DOHH2 (cell line): ENCODE data around the gene PLCB2.
A peak's percentile ranks its signal among the peaks of the same experiment; 100 is the strongest.

Source experiments
- H3F3A ChIP-seq: fragments of 200-600 bp; sonication (generic), shearing (Covaris generic); 2 replicates; pipeline ENCODE4 v1.6.0; 2016; ENCODE audit warnings: antibody characterized with exemption, mild to moderate bottlenecking; ENCODE audit not compliant: control insufficient read depth, insufficient read depth
- H3K27ac ChIP-seq: fragments of 200-600 bp; sonication (generic); 2 replicates; pipeline ENCODE4 v1.5.1; 2014; ENCODE audit warnings: low read depth, mild to moderate bottlenecking, low read length, moderate library complexity
- H3K27me3 ChIP-seq: fragments of 200-600 bp; sonication (generic); 2 replicates; pipeline ENCODE4 v1.6.1; 2014; ENCODE audit warnings: mild to moderate bottlenecking, low read length, mixed read lengths; ENCODE audit not compliant: control insufficient read depth
- H3K36me3 ChIP-seq: fragments of 200-600 bp; sonication (generic); 2 replicates; pipeline ENCODE4 v1.6.1; 2014; ENCODE audit warnings: mild to moderate bottlenecking, low read length, moderate library complexity, mixed read lengths; ENCODE audit not compliant: control insufficient read depth
- H3K4me1 ChIP-seq: fragments of 200-600 bp; sonication (generic); 2 replicates; pipeline ENCODE4 v1.6.1; 2014; ENCODE audit warnings: mild to moderate bottlenecking, low read length, mixed read lengths; ENCODE audit not compliant: control insufficient read depth
- H3K4me2 ChIP-seq: fragments of 200-600 bp; sonication (generic); 2 replicates; pipeline ENCODE4 v1.6.0; 2014; ENCODE audit warnings: mild to moderate bottlenecking, low read length, moderate library complexity
- H3K4me3 ChIP-seq: fragments of 200-600 bp; sonication (generic); 2 replicates; pipeline ENCODE4 v1.5.1; 2014; ENCODE audit warnings: mild to moderate bottlenecking, low read length, mixed read lengths
- H3K79me2 ChIP-seq: fragments of 200-600 bp; sonication (generic); 2 replicates; pipeline ENCODE4 v1.6.1; 2014; ENCODE audit warnings: mild to moderate bottlenecking, low read length, mixed read lengths; ENCODE audit not compliant: control insufficient read depth
- H3K9me2 ChIP-seq: fragments of 200-600 bp; sonication (generic); replicated peaks from 2 replicates; pipeline ENCODE4 v1.6.1; 2014; ENCODE audit warnings: mild to moderate bottlenecking, low read length, mixed read lengths; ENCODE audit not compliant: control insufficient read depth
- H3K9me3 ChIP-seq: fragments of 200-600 bp; sonication (generic); 2 replicates; pipeline ENCODE4 v1.6.1; 2014; ENCODE audit warnings: antibody characterized with exemption, low read length, mixed read lengths; ENCODE audit not compliant: control insufficient read depth, insufficient read depth
- H4K20me1 ChIP-seq: fragments of 200-600 bp; sonication (generic); 2 replicates; pipeline ENCODE4 v1.6.0; 2014; ENCODE audit warnings: low read depth, mild to moderate bottlenecking, antibody characterized with exemption, low read length, moderate library complexity; ENCODE audit not compliant: control insufficient read depth, insufficient read depth
- EZH2phosphoT487 ChIP-seq: fragments of 200-600 bp; sonication (generic); IDR thresholded peaks from 2 replicates; pipeline ENCODE4 v1.6.1; 2017; ENCODE audit warnings: borderline replicate concordance, mild to moderate bottlenecking, antibody characterized with exemption, low read length, moderate library complexity, mixed read lengths
- TF ChIP-seq, protein P1 (sequence below): fragments of 200-600 bp; sonication (generic); IDR thresholded peaks from one replicate; pipeline ENCODE4 v1.5.1; 2014; ENCODE audit warnings: antibody characterized with exemption, mild to moderate bottlenecking, low read depth, low read length; ENCODE audit not compliant: poor library complexity, severe bottlenecking

PLCB2 gene, protein sequence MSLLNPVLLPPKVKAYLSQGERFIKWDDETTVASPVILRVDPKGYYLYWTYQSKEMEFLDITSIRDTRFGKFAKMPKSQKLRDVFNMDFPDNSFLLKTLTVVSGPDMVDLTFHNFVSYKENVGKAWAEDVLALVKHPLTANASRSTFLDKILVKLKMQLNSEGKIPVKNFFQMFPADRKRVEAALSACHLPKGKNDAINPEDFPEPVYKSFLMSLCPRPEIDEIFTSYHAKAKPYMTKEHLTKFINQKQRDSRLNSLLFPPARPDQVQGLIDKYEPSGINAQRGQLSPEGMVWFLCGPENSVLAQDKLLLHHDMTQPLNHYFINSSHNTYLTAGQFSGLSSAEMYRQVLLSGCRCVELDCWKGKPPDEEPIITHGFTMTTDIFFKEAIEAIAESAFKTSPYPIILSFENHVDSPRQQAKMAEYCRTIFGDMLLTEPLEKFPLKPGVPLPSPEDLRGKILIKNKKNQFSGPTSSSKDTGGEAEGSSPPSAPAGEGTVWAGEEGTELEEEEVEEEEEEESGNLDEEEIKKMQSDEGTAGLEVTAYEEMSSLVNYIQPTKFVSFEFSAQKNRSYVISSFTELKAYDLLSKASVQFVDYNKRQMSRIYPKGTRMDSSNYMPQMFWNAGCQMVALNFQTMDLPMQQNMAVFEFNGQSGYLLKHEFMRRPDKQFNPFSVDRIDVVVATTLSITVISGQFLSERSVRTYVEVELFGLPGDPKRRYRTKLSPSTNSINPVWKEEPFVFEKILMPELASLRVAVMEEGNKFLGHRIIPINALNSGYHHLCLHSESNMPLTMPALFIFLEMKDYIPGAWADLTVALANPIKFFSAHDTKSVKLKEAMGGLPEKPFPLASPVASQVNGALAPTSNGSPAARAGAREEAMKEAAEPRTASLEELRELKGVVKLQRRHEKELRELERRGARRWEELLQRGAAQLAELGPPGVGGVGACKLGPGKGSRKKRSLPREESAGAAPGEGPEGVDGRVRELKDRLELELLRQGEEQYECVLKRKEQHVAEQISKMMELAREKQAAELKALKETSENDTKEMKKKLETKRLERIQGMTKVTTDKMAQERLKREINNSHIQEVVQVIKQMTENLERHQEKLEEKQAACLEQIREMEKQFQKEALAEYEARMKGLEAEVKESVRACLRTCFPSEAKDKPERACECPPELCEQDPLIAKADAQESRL

GRCh38 chr15:40307421-40308211 is at the start of gene PLCB2:
Gene PLCB2 (minus strand): TSS chr15:40307935. CDS start chr15:40307672, 263 bp downstream.
- H3K4me1 ChIP-seq: peaks cover 32% of the 10 kb centered on the region
- TF ChIP-seq, protein P1, sequence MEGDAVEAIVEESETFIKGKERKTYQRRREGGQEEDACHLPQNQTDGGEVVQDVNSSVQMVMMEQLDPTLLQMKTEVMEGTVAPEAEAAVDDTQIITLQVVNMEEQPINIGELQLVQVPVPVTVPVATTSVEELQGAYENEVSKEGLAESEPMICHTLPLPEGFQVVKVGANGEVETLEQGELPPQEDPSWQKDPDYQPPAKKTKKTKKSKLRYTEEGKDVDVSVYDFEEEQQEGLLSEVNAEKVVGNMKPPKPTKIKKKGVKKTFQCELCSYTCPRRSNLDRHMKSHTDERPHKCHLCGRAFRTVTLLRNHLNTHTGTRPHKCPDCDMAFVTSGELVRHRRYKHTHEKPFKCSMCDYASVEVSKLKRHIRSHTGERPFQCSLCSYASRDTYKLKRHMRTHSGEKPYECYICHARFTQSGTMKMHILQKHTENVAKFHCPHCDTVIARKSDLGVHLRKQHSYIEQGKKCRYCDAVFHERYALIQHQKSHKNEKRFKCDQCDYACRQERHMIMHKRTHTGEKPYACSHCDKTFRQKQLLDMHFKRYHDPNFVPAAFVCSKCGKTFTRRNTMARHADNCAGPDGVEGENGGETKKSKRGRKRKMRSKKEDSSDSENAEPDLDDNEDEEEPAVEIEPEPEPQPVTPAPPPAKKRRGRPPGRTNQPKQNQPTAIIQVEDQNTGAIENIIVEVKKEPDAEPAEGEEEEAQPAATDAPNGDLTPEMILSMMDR: peak; percentile 59
- no peak for TF ChIP-seq EZH2phosphoT487
- no peaks in the 10 kb centered on the region for H4K20me1 ChIP-seq
- H3K9me3 ChIP-seq: no peaks in the 10 kb centered on the region
- H3K27ac ChIP-seq: peak within 1 kb of the TSS; percentile 61
- H3K36me3 ChIP-seq: no peaks in the 10 kb centered on the region
- H3K27me3 ChIP-seq: peaks cover 15% of the 10 kb centered on the region; the same call in 1 of the 2 replicates
- no peaks in the 10 kb centered on the region for H3K9me2 ChIP-seq
- H3K4me3 ChIP-seq: peak within 1 kb of the TSS; percentile 73
- peak within 1 kb of the TSS; percentile 73 for H3K4me2 ChIP-seq
- H3F3A ChIP-seq: no peaks in the 10 kb centered on the region
- H3K79me2 ChIP-seq: no peaks in the 10 kb centered on the region

DNA sequence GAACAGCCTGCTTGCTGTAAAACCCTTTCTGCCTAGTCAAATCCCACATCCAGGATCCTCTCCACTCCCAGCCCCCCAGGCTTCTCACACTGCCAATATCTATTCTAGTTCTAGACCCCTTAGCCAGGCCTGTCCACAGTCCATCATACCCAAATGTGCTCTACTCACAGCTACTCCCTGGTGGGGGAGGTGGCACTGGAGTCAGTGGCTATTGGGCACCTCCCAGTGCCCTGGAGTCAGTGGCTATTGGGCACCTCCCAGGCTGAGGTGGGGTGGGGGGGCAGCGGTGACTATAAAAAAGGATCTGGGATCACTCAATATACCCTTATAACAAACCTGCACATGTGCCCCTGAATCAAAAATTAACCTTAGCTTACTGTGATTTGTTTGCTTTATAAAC is 49.5 kb upstream of the PLCB2 start:
- Histone ChIP-seq H3K4me2 (peak overlapping the region; percentile 83), H3K27ac (no peak overlapping the region), H3K9me3 (no peaks in the 10 kb centered on the region), H3K9me2 (no peaks in the 10 kb centered on the region), H3K79me2 (no peaks in the 10 kb centered on the region), H3K27me3 (peaks cover 8% of the 10 kb centered on the region; the same call in 1 of the 2 replicates), H3K36me3 (no peaks in the 10 kb centered on the region), H3K4me3 (peak overlapping the region; percentile 75), H4K20me1 (no peaks in the 10 kb centered on the region), H3K4me1 (peaks cover 12% of the 10 kb centered on the region), H3F3A (no peaks in the 10 kb centered on the region)
- no peak for TF ChIP-seq EZH2phosphoT487

DNA sequence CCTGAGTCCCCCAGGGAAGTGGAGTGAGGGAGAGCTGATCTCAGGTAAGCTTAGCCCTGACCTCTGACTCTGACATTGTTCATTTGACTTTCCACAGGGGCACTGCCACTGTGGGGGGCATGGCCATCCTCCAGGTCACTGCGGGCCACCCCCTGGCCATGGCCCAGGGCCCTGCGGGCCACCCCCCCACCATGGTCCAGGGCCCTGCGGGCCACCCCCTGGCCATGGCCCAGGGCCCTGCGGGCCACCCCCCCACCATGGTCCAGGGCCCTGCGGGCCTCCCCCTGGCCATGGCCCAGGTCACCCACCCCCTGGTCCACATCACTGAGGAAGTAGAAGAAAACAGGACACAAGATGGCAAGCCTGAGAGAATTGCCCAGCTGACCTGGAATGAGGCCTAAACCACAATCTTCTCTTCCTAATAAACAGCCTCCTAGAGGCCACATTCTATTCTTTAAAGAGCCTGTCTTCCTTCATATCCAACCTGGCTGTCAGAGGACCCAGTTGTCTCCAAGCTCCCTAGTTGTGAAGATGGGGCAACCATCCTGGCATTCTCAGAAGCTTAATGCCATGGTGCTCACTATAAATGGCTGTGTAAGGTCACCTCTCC is 48.3 kb upstream of the PLCB2 start:
- H3K4me2 ChIP-seq: no peak overlapping the region
- H3K9me2 ChIP-seq: no peaks in the 10 kb centered on the region
- no peaks in the 10 kb centered on the region for H3K9me3 ChIP-seq
- no peak overlapping the region for H3K27ac ChIP-seq
- no peaks in the 10 kb centered on the region for H3K79me2 ChIP-seq
- H3F3A ChIP-seq: no peaks in the 10 kb centered on the region
- no peaks in the 10 kb centered on the region for H4K20me1 ChIP-seq
- peaks cover 8% of the 10 kb centered on the region; the same call in 1 of the 2 replicates for H3K27me3 ChIP-seq
- H3K4me3 ChIP-seq: no peak overlapping the region
- H3K4me1 ChIP-seq: peaks cover 12% of the 10 kb centered on the region
- TF ChIP-seq EZH2phosphoT487: no peak
- TF ChIP-seq, protein P1: no peak
- H3K36me3 ChIP-seq: no peaks in the 10 kb centered on the region
